Stimulated activated CD8-positive, alpha-beta memory T cell treated with anti-CD3 and anti-CD28 coated beads, Interleukin-12 subunit alpha, Interleukin-12 subunit beta, amount 100 ng/mL, for 4 hours (primary cell): ENCODE results near the gene STAT4.
A peak's percentile ranks its signal among the peaks of the same experiment; 100 is the strongest.

Experiments
- DNase-seq: peaks from one replicate; pipeline ENCODE4 v3.0.0-alpha.2; 2020; ENCODE audit warnings: low read depth

STAT4 gene

GRCh38 chr2:191041418-191042161 lies 109.2 kb downstream of the STAT4 start:
- no peak for DNase-seq

GRCh38 chr2:191039616-191040015 lies 111.2 kb downstream of the STAT4 start:
- DNase-seq, result no peak

DNA sequence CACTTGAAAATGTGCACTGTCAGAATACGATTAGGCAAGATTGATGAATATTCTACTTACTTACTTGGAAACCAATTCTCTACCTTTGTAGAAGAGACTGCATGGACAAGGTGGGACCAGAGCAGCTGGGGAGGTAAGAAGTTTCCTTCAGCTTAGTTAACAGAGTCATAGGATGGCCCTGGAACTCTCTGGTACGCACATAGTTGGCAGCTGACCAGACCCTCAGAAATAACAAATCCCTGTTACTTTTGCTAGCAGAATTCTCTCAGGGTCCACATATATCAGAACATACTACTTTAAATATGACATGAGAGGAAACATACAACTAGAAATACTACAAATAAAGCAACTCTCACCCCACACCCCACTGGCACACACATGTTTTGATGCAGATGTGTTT lies 112.1 kb downstream of the STAT4 start:
- DNase-seq, result no peak

- DNase-seq, result no peak
These were observed 112.5 kb downstream of the STAT4 start for GRCh38 chr2:191038241-191038725.

- DNase-seq, result no peak
These were observed 113.4 kb downstream of the STAT4 start for GRCh38 chr2:191037351-191037750.

GRCh38 chr2:191036363-191036762 lies 114.4 kb downstream of the STAT4 start:
- DNase-seq, result no peak

- no peak for DNase-seq
These were observed 118.0 kb downstream of the STAT4 start for GRCh38 chr2:191032588-191033429.

GRCh38 chr2:191031256-191031655 lies 119.5 kb downstream of the STAT4 start:
- no peak for DNase-seq

DNA sequence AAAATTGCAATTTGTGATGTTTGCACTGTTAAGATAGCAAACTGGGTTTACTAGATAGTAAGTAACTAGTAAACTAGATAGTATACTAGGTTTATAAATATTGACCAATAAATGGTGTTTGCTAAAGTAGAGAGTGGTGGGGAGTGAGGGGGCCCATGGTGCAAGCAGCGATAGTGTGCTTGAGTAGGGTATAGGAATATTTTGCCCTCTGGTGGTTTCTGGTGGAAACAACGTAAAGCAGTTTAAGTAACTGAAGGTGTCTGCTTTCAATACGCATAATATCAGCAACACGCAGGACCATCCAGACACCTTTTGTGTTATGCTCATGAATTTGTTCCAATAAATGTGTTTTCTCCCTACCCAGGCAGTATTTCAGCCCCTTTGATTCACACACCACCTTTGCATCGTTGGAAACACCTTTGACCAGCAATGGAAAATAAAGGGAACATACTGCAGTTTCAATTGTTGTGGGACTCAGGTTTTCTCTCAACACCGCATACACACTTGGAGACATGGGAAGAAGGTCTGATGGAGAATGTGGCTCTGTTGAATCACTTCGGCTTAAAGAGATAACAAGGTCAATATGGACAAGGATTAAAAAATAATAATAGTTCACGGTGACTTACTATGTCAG lies 120.2 kb downstream of the STAT4 start:
- no peak for DNase-seq

- DNase-seq, result no peak
These were observed 121.4 kb downstream of the STAT4 start for GRCh38 chr2:191029280-191029950.

DNA sequence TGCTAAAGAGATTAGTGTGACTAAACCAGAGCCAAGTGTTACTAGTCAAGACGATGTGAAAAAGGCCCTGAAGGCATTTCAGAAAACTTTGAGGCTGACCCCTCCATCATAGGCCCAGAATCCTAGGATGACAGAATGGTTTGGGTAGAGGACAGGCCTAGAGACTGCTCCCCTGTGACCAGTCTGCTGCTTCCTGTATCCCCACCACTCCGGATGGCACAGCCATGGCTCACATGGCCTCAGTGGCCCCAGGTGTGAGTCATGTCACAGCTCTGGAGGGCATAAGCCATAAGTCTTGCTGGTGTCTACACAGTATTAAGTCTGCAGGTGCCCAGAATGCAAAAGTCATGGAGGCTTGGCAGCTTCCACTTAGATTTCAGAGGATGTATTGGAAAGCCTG lies 124.4 kb downstream of the STAT4 start:
- no peak for DNase-seq

- no peak for DNase-seq
These were observed 125.7 kb downstream of the STAT4 start for GRCh38 chr2:191025135-191025534.

- DNase-seq, result no peak
These were observed 127.5 kb downstream of the STAT4 start for GRCh38 chr2:191023235-191023679.

DNA sequence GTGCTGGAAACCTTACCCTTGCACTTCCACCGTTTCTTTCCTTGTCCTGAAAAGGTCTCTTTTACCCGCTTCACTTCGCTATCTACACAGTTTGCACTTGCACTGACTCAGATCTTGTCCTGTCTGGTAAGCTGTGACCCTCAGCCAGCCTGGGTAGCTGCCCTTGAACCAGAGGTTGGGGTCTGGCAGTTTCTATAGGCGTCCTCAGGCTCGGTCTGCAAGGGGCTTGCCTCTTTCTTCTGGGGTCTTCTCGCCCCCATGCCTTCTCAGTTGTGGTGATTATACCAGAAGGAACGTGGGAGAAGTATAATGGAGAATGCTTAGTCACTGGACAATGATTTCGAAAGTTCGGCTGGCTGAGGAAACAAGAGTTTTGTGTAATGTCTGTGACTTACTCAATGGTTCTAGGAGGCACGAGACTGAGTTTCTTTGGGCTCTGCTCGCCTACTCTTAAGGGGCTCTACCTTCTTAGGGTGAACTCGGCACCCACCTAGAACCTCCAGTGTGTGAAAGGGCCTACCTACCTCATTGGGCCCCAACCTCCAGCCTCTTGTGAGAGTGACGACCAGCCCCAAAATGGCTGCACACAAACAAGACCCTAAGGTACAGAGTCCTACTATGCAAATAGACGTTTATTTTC lies 129.9 kb downstream of the STAT4 start:
- no peak for DNase-seq

- DNase-seq, result peak; percentile 92
These were observed 130.5 kb downstream of the STAT4 start for GRCh38 chr2:191020221-191020741.

DNA sequence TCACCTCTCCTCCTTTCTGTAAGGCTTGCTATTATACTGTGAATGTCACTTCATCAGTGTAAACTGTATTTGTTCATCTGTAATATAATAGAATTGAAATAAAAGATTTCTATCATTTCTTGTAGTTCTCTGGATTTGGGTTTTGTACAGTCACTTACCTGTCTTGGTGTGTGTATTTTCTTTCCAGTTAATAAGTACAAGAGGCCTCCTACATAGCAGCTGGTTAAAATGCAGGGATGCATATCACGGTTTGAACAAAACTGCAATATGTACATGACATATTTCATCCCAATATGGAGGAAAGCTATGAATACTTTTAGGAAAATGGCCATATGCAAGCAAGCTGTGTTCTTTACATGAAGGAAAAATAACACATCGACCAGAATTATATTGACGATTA lies 131.4 kb downstream of the STAT4 start:
- no peak for DNase-seq

DNA sequence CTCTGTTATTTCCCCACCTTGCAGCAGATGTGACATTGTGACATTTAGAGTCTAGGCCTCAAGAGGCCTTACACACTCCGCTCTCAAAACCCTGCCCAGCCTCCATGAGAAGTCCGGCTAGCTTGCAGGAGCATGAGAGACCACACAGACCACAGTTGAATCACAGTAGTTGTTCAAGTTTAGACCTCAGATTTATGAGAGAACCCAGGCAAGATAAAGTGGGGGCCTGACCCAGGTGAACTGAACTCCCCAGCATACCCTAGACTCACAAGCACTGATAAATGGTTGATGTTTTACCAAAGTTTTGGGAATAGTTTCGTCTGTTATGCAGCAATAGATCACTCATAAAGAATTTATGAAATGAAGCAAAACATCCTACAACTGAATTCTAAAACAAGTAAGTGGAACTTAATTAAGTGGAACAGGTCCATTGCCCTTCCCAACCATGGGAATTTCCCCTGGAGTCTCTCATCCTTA lies 132.1 kb downstream of the STAT4 start:
- no peak for DNase-seq

GRCh38 chr2:191018048-191018447 lies 132.7 kb downstream of the STAT4 start:
- no peak for DNase-seq

DNA sequence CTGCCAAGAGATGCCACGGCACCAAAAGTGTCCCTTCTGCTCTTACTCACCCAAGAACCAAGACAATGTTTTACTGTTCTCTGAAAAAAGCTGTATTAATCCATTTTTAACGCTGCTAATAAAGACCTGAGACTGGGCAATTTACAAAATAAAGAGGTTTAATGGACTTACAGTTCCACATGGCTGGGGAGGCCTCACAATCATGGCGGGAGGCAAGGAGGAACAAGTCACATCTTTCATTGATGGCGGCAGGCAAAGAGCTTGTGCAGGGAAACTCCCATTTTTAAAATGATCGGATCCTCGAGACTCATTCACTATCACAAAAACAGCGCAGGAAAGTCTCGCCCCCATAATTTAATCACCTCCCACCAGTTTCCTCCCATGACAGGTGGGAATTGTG lies 135.0 kb downstream of the STAT4 start:
- no peak for DNase-seq

- DNase-seq, result no peak
These were observed 135.6 kb downstream of the STAT4 start for GRCh38 chr2:191015239-191015638.

DNA sequence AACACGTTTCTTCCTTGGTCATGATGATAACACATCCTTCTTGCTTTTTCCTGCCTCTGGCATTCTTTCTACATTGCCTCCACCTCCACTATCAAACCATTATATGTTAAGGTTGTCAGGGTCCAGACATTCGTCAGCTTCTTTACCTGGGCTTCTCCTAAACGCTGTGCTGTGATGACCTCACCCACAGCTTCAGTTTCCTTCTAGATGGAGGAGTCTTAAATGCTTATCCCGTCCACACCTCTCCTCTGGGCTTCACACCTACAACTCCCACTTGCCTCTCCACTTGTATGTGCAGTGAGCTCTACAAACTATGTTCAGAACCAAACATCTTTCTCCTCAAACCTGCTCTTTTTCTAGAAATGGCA lies 136.2 kb downstream of the STAT4 start:
- no peak for DNase-seq
